GM21723 (cell line): ENCODE data around the gene GATA3.
A peak's percentile ranks its signal among the peaks of the same experiment; 100 is the strongest.

Experiments
- ATAC-seq: cut with Tn5 transposase; IDR thresholded peaks from one replicate; pipeline ENCODE4 v1.9.1; 2021; ENCODE audit warnings: mild to moderate bottlenecking, moderate library complexity; ENCODE audit not compliant: unreplicated experiment

The GATA3 gene

DNA sequence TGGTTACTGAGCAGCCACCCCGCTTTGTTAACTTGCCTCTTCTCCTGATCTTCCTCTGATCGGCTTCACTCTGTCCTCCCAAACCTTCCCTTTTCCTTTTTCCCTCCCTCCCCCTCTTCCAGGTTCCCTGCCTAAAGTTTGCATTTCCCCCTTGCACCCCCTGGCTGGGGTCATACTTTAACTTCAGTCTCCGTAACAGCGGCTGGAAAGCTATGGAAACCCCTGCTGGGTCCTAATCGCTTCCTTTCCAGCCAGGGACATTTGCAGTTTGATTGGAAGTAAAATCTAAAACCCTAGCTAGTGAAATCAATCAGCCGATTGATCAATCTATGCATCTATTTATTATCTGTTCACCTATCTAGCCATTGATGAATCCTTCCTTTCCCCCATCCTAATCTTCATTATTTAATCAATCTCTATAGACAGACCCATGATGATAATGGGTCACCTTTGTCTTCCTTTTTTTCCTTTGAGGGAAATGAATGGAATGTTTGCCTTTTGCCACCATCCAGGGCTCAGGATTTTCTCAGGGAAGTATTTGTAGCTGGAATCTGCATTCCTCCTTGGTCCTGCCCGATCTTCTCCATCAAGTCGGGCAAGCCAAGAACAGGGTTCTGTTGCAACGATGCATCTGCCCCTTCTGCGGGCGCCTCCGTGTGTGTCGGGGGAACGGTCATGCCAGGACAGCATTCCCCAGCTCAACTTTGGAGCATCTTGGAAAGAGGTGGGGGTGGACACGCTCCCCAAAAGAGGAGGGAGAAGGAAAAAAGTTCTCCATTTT lies 8.8 kb downstream of the GATA3 start:
- no peak for ATAC-seq

DNA sequence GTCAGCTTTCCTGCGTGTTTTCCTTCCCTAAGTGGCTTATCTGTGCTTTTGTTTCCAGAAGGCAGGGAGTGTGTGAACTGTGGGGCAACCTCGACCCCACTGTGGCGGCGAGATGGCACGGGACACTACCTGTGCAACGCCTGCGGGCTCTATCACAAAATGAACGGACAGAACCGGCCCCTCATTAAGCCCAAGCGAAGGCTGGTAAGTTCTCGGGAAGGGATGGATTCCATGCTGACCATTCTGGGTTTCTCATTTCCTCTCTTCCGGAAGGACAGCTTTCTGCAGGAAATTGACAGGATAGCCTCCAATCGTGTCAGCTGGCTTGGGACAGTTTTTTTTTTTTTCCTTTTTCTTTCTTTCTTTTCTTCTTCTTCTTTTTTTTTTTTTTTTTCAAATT lies 9.4 kb downstream of the GATA3 start:
- ATAC-seq: no peak

DNA sequence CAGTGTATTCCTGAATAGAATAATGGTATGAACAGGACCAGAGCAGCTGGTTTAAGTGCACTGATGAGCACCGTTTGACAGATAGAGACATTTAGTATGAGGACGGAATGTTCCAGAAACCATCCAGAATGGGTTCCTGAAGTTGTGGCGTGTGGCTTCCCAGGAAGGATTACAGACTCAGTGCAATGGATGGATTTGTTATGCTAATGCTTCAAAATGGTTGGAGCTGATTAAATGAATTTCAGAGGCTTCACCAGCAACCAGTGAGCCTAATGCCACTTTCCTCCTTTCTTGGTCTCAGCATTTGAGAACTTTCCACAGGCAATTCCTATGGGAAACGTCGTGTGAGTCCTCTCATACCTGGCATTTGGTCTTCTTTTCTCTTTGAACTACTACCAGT lies 9.9 kb downstream of the GATA3 start:
- ATAC-seq: no peak

DNA sequence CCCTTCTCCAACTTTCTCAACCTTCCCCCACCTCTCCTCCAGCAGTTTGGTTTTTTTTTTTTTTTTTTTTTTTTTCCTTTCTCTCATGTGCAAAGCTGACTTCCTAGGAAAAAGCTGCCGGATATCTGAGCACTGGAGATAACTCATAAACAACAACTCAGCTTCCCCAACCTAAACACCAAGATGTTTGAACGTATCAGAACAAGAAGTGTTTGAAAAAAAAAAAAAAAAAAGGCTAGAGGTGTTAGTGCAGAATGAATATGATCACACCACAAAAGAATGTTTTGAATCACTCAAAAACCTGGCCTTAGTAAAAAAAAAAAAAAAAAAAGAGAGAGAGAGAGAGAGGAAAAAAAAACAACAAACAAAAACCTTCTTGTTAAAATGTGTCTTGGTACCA lies 11.2 kb downstream of the GATA3 start:
- no peak for ATAC-seq

DNA sequence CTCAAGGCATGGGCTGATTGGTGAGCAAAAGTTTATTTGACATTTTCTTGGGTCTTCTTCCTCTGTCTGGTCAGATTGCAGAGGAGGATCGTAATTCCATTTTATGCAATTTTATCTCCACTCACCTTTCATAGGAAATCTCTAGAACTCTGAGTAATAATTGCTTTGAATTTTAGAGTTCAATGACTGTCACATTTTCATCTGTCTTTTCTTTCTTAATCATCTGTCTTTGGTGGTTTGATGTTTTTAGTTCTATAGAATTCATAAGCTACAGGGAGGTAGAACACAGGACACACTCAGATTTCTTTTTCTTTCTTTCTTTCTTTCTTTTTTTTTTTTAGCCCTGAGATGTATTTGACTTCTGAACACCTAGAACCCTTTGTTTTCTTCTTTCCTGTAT lies 11.6 kb downstream of the GATA3 start:
- no peak for ATAC-seq

DNA sequence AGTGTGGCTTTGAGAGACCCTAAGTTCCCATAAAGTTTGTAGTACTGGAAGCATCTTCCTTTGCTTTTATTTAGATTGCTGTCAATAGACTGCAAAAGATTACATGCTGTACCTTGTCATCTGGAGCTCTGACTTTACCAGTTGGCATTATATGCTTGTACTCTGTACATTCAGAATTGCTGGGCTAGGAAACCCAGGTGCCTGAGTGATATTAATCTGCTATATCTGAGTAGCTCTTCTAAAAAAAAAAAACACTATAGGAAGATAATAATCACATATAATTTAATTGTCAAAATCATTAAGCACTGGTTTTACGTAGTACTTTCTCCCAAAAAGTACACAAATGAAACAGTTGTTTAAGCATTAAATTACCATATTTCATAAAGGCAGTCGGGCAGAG lies 12.3 kb downstream of the GATA3 start:
- ATAC-seq: no peak

DNA sequence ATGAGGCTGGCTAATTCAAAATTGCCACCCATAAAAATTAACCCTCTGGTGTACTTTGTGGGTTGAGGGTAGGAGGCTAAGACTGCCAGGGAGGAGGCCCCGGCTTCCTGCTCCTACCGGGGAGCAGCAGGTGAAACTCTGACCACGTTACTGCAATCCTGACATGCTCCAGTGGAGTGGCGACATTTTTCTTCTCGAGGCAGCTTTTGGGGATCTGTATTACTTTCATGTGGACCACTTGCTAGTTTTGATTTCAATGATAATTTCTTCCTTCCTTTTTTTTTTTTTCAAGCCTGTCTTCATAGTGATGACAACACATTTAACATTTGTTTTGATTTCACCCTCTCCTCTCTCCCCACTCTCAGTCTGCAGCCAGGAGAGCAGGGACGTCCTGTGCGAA lies 14.6 kb downstream of the GATA3 start:
- ATAC-seq: no peak

DNA sequence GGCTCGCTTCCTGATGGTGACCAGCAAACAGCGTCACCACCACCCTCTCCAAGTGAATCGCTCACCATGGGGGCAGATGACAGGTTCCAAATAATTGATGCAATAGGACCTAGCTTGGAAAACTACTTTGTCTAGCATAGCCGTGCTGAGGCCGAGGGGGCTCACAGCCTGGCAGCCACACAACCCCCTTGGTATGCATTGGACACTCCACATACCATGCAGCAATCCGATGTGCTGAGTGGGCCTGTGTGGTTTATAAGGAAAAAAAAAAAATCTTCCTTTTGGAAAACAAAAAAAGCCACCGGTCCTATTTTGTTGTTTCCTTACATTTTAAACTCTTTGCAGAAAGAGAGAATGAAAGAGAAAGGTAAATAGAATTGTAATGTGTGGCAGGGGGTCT lies 15.1 kb downstream of the GATA3 start:
- ATAC-seq: no peak

DNA sequence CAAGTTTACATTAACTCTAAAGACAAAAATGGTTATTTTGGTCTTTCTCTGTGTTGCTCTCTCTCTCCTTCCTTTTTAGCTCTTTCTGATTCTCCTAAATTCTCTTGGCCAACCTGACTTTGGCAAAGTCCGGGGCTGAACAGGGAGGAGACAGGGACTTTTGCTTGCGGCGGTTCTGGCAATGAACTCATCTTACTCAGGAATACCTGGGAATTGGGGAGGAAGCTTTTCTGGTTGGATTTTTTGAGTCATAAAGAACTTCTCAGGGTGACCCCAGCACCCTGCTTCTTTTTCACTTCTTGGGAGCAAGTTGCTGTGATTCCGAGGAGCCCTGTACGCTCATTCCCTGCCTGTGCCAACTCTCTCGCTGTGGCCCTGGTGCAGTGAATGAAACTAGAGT lies 16.0 kb downstream of the GATA3 start:
- no peak for ATAC-seq

DNA sequence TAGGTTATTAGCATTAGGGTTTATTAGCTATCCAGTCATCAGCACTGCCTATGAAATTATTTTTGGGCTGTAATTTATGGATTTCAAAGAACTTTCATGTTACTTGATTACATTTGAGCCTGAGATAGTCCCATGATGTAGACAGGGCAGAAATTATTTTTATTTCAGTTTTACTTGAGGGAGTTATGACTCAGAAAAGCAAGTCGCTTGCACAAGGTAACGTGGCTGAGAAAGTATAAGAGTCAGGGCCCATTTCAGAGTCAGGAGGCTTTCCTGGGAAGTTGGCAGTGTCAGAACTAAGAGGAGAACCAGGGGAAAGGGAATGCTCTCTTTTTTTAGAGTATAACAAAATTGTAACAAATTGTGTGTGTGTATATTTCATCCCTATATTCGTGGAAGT lies 16.5 kb downstream of the GATA3 start:
- ATAC-seq: no peak

DNA sequence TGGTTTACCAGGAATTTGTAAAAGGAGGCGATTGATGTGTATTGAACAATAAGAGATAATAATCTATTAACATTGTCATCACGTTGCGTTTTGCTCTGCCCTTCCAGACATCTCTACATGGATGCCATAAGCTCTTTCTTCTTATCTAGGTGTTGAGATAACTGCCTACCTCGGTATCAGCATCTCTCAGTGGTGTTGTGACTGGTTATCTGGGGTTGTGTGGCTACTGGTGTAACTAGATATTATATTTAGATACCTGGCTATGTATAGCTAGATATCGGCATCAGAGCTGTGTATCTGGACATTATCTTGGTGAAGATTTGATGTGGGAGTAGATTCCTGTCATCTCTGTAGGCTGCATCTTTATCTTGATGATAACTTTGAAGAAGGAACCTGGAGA lies 17.2 kb downstream of the GATA3 start:
- ATAC-seq: no peak

DNA sequence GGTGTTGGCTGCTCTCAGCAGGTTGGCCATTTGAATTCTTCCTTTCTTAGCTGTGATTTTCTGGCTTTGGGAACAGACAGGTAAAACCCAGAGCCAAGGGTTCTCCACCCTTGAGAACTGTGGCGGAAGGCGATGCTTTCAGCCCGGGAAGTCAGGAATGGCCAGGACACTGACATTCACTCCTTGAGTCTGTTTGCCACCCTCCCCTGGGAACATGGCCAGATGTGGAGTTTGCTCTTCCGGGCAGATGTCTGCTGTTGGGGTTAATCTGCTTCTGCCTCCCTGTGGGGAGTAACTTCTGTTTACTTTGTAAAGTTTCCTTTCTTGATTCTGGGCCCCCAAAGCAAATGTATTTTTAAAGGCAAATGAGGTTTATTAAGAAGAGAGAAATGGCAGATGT lies 17.7 kb downstream of the GATA3 start:
- ATAC-seq: no peak

DNA sequence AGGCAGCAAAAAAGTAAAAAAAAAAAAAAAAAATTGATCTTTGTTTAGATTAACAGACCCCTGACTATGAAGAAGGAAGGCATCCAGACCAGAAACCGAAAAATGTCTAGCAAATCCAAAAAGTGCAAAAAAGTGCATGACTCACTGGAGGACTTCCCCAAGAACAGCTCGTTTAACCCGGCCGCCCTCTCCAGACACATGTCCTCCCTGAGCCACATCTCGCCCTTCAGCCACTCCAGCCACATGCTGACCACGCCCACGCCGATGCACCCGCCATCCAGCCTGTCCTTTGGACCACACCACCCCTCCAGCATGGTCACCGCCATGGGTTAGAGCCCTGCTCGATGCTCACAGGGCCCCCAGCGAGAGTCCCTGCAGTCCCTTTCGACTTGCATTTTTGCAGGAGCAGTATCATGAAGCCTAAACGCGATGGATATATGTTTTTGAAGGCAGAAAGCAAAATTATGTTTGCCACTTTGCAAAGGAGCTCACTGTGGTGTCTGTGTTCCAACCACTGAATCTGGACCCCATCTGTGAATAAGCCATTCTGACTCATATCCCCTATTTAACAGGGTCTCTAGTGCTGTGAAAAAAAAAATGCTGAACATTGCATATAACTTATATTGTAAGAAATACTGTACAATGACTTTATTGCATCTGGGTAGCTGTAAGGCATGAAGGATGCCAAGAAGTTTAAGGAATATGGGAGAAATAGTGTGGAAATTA lies 19.4 kb downstream of the GATA3 start:
- no peak for ATAC-seq

DNA sequence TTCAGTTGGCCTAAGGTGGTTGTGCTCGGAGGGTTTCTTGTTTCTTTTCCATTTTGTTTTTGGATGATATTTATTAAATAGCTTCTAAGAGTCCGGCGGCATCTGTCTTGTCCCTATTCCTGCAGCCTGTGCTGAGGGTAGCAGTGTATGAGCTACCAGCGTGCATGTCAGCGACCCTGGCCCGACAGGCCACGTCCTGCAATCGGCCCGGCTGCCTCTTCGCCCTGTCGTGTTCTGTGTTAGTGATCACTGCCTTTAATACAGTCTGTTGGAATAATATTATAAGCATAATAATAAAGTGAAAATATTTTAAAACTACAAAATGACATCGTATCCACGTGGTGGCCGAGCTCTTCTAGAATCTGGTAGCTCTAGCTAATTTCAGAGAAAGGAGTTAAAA lies 20.4 kb downstream of the GATA3 start:
- ATAC-seq: no peak

DNA sequence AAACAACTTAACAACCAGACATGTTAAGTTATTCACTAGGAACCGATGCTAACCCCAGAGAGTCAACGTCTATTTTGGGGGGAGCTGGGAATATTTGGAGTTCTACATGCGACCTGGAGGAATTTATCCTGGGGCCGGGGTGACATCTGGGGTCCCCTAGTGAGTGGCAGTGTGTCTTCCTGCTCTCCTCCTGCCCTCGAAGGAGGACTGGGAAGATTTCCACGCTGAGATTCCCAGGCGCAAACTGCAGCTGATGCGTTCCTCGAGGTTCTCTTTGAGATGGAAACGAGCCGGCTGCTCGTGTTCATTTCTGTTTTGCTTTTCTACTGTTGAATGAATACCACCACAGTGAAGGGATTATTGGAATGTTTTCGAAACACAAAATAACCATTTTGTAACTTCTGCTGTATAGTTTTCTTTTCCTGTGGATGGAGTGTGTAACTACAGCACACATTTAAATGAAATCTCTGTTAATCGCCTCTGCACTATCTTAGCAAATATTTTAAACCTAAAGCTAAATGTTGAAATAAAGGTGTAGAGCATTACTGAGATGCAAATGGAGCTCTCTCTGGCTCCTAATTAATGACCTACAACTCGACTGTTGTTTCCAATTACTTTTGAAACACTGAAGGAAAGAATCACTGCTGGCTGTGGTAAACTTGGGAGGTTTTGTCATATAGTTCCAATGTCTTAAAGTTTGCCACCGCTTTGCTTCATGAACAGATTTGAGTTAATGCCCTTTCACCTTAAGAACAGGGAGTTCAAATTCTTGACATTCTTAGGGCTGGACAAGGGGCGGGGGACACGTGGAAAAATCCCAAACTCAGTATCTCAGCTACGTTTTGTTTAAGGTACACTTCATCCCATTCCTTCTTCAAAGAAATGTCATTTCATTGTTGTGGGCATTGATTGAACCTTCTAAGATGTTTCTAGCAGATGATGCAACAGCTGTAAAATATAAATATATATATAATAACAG lies 21.1 kb downstream of the GATA3 start:
- no peak for ATAC-seq

DNA sequence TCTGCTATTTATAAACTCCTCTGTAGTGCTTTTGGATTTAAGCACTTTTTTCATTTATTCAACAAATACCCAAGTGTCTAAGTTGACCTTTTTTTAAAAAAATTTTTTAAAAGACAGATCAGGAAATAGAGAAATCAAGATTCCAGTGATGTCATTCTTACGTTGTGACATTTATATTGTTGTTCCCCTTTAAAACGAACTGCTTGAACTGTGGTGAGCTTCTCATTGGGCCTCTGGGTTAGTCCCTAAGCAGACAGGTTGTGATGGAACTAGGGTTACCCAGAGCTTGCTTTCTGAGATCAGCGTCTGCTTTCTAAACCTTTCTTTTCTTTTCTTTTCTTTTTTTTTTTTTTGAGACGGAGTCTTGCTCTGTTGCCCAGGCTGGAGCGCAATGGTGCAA lies 22.4 kb downstream of the GATA3 start:
- ATAC-seq: no peak

DNA sequence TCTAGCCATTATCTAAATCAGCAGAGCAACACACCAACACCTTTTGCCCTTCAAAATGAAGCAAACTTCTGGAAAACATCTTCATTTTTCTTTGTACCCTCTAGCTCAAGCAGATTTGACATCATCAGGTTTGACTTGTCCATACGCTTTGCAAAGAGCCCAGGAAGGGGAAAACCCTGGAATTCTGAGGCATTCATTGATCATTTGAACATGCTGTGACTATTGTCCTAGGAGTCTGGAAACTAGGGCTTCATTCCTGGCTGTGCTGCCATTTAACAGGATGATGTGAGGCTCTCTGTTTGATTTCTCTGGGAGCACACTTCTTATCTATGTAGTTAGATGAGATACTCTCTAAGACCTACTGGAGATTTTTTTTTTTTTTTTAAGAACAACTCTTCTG lies 23.5 kb downstream of the GATA3 start:
- ATAC-seq: no peak

DNA sequence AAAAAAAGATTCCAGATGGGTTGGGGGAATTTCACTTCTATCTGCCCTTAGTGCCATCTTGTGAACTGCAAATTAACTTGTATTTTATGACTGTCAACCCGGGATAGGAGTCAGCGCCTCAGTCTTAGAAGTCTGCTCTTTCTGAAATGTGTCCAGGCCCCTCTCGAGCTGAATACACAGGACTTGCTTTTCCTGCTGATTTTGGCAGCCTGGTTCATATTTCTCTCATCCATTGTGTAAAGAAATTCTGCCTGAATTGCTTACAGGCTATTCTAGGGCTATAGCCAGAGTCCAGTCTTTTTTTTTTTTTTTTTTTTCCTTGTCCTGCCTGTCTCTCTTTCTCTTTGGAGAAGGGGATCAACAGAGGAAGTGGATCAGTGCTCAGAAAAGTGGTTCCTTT lies 24.6 kb downstream of the GATA3 start:
- no peak for ATAC-seq

DNA sequence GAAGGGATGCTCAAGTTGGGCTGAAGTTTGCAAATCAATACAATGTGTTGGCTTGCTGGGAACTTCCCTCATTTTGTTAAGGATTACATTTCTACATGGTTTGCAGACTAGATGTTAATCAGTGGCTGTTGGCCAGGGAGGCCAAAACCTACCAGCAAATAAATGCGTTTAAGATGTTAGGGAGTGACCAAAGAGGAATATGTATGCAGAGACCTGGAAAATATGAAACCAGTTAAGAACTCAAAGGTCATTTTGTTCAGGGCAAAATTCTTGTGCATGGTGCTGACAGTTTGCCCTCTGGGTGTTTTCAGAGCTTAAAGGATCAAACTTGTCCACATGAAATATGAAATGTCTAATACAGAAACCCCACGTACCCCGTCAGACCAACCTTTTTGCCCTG lies 30.3 kb downstream of the GATA3 start:
- ATAC-seq: no peak

DNA sequence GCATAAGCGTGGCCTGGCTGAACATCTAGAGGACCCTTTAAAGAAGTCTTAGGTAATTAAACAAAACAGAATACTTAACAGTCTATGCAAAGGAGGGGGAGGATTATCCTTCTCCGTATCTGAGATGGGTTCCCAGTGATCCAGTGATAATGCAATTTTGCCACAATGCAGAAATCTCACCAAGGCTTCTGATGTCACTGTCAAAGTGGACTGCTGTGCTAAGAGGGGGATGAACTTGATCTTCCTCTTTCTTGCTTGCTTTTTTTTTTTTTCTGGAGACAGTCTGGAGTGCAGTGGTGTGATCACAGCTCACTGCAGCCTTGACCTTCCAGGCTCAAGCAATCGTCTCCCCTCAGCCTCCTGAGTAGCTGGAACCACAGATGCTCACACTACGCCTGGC lies 30.8 kb downstream of the GATA3 start:
- no peak for ATAC-seq

DNA sequence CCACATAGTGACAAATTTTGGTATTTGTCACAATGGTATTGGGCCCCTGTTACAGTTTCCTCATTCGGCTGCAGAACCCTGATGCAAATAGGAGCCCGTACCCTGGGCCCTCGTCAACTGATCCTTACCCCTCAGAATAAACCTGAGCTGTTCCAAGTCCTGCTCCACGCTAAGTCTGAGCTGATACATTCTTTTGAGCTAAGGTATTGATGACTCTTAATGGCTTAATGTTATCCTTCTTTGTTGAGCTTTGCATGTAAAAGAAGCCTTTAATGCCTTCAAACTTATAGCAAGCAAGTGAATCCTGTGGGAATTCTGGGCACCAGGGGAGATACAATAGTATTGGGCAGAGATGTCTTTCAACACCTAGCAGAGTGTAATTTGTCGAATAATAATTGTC lies 31.8 kb downstream of the GATA3 start:
- ATAC-seq: no peak

DNA sequence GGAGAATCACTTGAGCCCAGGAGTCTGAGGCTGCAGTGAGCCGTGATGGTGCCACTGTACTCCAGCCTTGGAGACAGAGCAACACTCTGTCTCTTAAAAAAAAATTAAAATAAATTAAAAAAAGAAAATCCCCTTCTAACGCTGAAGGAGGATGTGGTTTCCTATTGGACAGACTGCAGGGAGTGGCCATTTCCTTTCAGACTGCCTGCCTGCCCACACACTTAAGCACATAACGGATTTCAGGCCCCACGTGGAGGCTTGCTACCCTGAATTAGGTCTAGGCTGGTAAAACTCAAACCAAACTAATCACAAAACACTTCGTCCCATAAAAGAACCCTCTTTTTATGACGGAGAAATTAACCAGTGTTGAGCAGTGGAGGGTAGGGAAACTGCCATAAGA lies 34.0 kb downstream of the GATA3 start:
- ATAC-seq: peak; percentile 87
